Subcutaneous adipose tissue (tissue), 4 donors: ENCODE data around the gene ONECUT2. TPM values are rescaled to one million over a fixed set of nuclear protein-coding genes. Genes with fewer than 3 reads are reported as not detected.

Experiments used
- CTCF ChIP-seq: fragments of 450-650 bp; IDR thresholded peaks from one replicate; pipeline ENCODE4 v1.5.1; 2016; ENCODE audit warnings: low read depth, mild to moderate bottlenecking, control low read depth, antibody characterized with exemption, moderate library complexity
- total RNA-seq, 4 donors: library from RNA; depleted of rRNA; stranded (reverse); fragments of >200 nt; gene quantifications; one replicate each; pipeline ENCODE4 v1.1.0, GENCODE V29; 2016

Gene ONECUT2
- total RNA-seq, 4 donors from 2014 or later = not detected

- TF ChIP-seq CTCF = no peak
Observed at GRCh38 chr18:57429167-57430078, 5.8 kb upstream of the ONECUT2 start.

- TF ChIP-seq CTCF = no peak
Observed at GRCh38 chr18:57430079-57431001, 4.8 kb upstream of the ONECUT2 start.

GRCh38 chr18:57431002-57431382, 4.2 kb upstream of the ONECUT2 start:
- TF ChIP-seq CTCF = no peak

GRCh38 chr18:57431467-57432080, 3.6 kb upstream of the ONECUT2 start:
- no peak for TF ChIP-seq CTCF

GRCh38 chr18:57432140-57432539, 3.0 kb upstream of the ONECUT2 start:
- no peak for TF ChIP-seq CTCF

GRCh38 chr18:57432751-57433400, 2.3 kb upstream of the ONECUT2 start:
- TF ChIP-seq CTCF = no peak
